Osteocyte (in vitro differentiated cells): ENCODE results near the gene TRMO. TPM values are rescaled to one million over a fixed set of nuclear protein-coding genes. Genes with fewer than 3 reads are reported as not detected.

Experiments used
- DNase-seq: peaks from one replicate; pipeline ENCODE4 v3.0.0; 2021; ENCODE audit warnings: mixed read lengths; ENCODE audit not compliant: unreplicated experiment; ENCODE audit errors: extremely low spot score
- H3K27ac Mint-ChIP-seq: one replicate; pipeline ENCODE4 v1.8.0; 2021; ENCODE audit warnings: mild to moderate bottlenecking, mixed read lengths; ENCODE audit not compliant: unreplicated experiment
- H3K27me3 Mint-ChIP-seq: one replicate; pipeline ENCODE4 v1.8.0; 2021; ENCODE audit warnings: mixed read lengths; ENCODE audit not compliant: unreplicated experiment
- H3K36me3 Mint-ChIP-seq: one replicate; pipeline ENCODE4 v1.8.0; 2021; ENCODE audit warnings: mixed read lengths; ENCODE audit not compliant: unreplicated experiment
- H3K4me1 Mint-ChIP-seq: one replicate; pipeline ENCODE4 v1.8.0; 2021; ENCODE audit warnings: mixed read lengths; ENCODE audit not compliant: unreplicated experiment
- H3K4me3 Mint-ChIP-seq: one replicate; pipeline ENCODE4 v1.8.0; 2021; ENCODE audit warnings: mild to moderate bottlenecking, moderate library complexity, mixed read lengths; ENCODE audit not compliant: unreplicated experiment
- H3K9me3 Mint-ChIP-seq: one replicate; pipeline ENCODE4 v1.8.0; 2021; ENCODE audit warnings: mixed read lengths; ENCODE audit not compliant: unreplicated experiment
- CTCF ChIP-seq: fragments of 200-600 bp; sonication (generic); IDR thresholded peaks from 2 replicates; pipeline ENCODE4 v1.5.0; 2021; ENCODE audit warnings: antibody characterized with exemption, mild to moderate bottlenecking, moderate library complexity
- total RNA-seq: library from RNA; stranded (reverse); gene quantifications from 2 replicates; pipeline ENCODE4 v1.2.1, GENCODE V29; 2021

Gene TRMO
- total RNA-seq, 1 donor from 2014 or later, result 10.6 TPM

GRCh38 chr9:97944612-97945011, 22.3 kb upstream of the TRMO start:
- Mint-ChIP-seq H3K27me3 (peaks cover 66% of the 10 kb centered on the region), H3K4me3 (no peak overlapping the region), H3K27ac (no peak overlapping the region), H3K9me3 (no peaks in the 10 kb centered on the region), H3K36me3 (no peaks in the 10 kb centered on the region), H3K4me1 (no peaks in the 10 kb centered on the region)
- TF ChIP-seq CTCF, result no peak
- DNase-seq, result no peak

GRCh38 chr9:97943308-97943855, 21.1 kb upstream of the TRMO start:
- no peak for DNase-seq
- Mint-ChIP-seq H3K9me3 (no peaks in the 10 kb centered on the region), H3K27me3 (peaks cover 66% of the 10 kb centered on the region), H3K4me1 (no peaks in the 10 kb centered on the region), H3K27ac (no peak overlapping the region), H3K36me3 (no peaks in the 10 kb centered on the region), H3K4me3 (no peak overlapping the region)
- TF ChIP-seq CTCF, result no peak

GRCh38 chr9:97941323-97941722, 19.0 kb upstream of the TRMO start:
- Mint-ChIP-seq H3K27me3 (peaks cover 64% of the 10 kb centered on the region), H3K9me3 (no peaks in the 10 kb centered on the region), H3K4me3 (no peak overlapping the region), H3K27ac (no peak overlapping the region), H3K4me1 (no peaks in the 10 kb centered on the region), H3K36me3 (no peaks in the 10 kb centered on the region)
- TF ChIP-seq CTCF, result no peak
- DNase-seq, result no peak

GRCh38 chr9:97940741-97941140, 18.4 kb upstream of the TRMO start:
- Mint-ChIP-seq H3K27ac (no peak overlapping the region), H3K9me3 (no peaks in the 10 kb centered on the region), H3K27me3 (peaks cover 63% of the 10 kb centered on the region), H3K4me3 (no peak overlapping the region), H3K4me1 (no peaks in the 10 kb centered on the region), H3K36me3 (no peaks in the 10 kb centered on the region)
- no peak for DNase-seq
- no peak for TF ChIP-seq CTCF

GRCh38 chr9:97940233-97940632, 17.9 kb upstream of the TRMO start:
- no peak overlapping the region for H3K4me3 Mint-ChIP-seq
- no peak for TF ChIP-seq CTCF
- no peaks in the 10 kb centered on the region for H3K4me1 Mint-ChIP-seq
- peaks cover 65% of the 10 kb centered on the region for H3K27me3 Mint-ChIP-seq
- DNase-seq, result no peak
- H3K36me3 Mint-ChIP-seq, result no peaks in the 10 kb centered on the region
- no peaks in the 10 kb centered on the region for H3K9me3 Mint-ChIP-seq
- H3K27ac Mint-ChIP-seq, result no peak overlapping the region
